Breast epithelium (tissue), 3 donors: ENCODE results near the gene TDRD12.
"Not testable (repeated sequence)": the region's sequence is repeated elsewhere in the genome, so short reads cannot be mapped to it uniquely, and the experiment has no call there.

Experiments
- CTCF ChIP-seq, 3 donors: fragments of 450-650 bp; IDR thresholded peaks; one replicate each; pipeline ENCODE4 v1.5.1; 2016 to 2017; ENCODE audit warnings: antibody characterized with exemption in 3 of 3, mild to moderate bottlenecking in 3 of 3, moderate library complexity in 3 of 3
- POLR2A ChIP-seq: fragments of 450-650 bp; IDR thresholded peaks from one replicate; pipeline ENCODE4 v1.6.1; 2016; ENCODE audit warnings: antibody characterized with exemption, mild to moderate bottlenecking, moderate library complexity
- POLR2AphosphoS5 ChIP-seq, 3 donors: sonication (generic); formaldehyde crosslinking; IDR thresholded peaks; one replicate each; pipeline ENCODE4 v1.6.1; 2017; ENCODE audit warnings: antibody characterized with exemption in 3 of 3

GRCh38 chr19:32695506-32695905 lies 24.1 kb upstream of the TDRD12 start:
- not testable (repeated sequence) for TF ChIP-seq CTCF (IDR thresholded peaks at IDR 0.05); POLR2A; POLR2AphosphoS5 (IDR thresholded peaks at IDR 0.05)
